A673 (cell line): Measurements from ENCODE around the gene COQ8A.

Experiments used
- EZH2 ChIP-seq: fragments of 200-600 bp; sonication (generic); IDR thresholded peaks from 2 replicates; pipeline ENCODE4 v1.6.1; 2017; ENCODE audit warnings: borderline replicate concordance, low read depth, mild to moderate bottlenecking, mixed read lengths, antibody characterized with exemption, low read length; ENCODE audit not compliant: poor library complexity, severe bottlenecking
- TF ChIP-seq, protein P1 (sequence below): fragments of 300-800, 200-600 bp; sonication (generic); conservative IDR thresholded peaks from 2 replicates; pipeline ENCODE4 v1.5.1; 2017; ENCODE audit warnings: low read depth, mild to moderate bottlenecking, antibody characterized with exemption, low read length, moderate library complexity, mixed read lengths

DNA sequence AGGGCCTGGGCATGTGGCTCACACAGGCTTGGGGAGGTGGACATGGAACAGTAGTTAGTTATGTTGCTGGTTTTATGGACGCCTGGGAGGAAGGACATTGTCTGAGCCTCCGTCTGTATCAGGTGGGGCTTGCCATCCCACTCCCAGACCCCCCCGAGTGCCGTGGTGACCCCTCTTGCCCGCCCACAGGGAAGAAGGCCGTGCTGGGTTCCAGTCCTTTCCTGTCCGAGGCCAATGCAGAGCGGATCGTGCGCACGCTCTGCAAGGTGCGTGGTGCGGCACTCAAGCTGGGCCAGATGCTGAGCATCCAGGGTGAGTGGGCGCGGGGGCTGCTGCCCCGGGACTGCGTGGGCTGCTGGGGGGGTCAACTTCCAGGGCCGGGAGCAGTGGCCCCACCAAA is 41.7 kb downstream of the COQ8A start:
- TF ChIP-seq, protein P1, sequence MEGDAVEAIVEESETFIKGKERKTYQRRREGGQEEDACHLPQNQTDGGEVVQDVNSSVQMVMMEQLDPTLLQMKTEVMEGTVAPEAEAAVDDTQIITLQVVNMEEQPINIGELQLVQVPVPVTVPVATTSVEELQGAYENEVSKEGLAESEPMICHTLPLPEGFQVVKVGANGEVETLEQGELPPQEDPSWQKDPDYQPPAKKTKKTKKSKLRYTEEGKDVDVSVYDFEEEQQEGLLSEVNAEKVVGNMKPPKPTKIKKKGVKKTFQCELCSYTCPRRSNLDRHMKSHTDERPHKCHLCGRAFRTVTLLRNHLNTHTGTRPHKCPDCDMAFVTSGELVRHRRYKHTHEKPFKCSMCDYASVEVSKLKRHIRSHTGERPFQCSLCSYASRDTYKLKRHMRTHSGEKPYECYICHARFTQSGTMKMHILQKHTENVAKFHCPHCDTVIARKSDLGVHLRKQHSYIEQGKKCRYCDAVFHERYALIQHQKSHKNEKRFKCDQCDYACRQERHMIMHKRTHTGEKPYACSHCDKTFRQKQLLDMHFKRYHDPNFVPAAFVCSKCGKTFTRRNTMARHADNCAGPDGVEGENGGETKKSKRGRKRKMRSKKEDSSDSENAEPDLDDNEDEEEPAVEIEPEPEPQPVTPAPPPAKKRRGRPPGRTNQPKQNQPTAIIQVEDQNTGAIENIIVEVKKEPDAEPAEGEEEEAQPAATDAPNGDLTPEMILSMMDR: no peak
- TF ChIP-seq EZH2: no peak
